Measurements from ENCODE around the gene OR51E2. TPM values are rescaled to one million over a fixed set of nuclear protein-coding genes. Genes with fewer than 3 reads are reported as not detected.

OR51E2 gene
- total RNA-seq, 4 donors from 2014 or later: 0.67 to 2.5 (median 0.94) TPM; not detected in 1

- peaks cover 7% of the 10 kb centered on the region for H3K27me3 ChIP-seq
- 10 to 13% methylated on average over 1 of the region's 1 CpG for WGBS, 2 donors (ENCODE audit: low coverage in 1 of 2)
- no peak for ATAC-seq
- TF ChIP-seq POLR2A (IDR thresholded peaks at IDR 0.05) (no peak), EP300 (IDR thresholded peaks at IDR 0.05) (no peak), POLR2AphosphoS5 (IDR thresholded peaks at IDR 0.05) (no peak), CTCF (IDR thresholded peaks at IDR 0.05) (no peak)
- H3K4me3 ChIP-seq: no peak overlapping the region
- H3K9me3 ChIP-seq: no peaks in the 10 kb centered on the region
- no peak overlapping the region for H3K27ac ChIP-seq
- H3K4me1 ChIP-seq: no peaks in the 10 kb centered on the region
- no peaks in the 10 kb centered on the region for H3K36me3 ChIP-seq
These were observed 15.6 kb upstream of the OR51E2 start for GRCh38 chr11:4713241-4713640.

DNA sequence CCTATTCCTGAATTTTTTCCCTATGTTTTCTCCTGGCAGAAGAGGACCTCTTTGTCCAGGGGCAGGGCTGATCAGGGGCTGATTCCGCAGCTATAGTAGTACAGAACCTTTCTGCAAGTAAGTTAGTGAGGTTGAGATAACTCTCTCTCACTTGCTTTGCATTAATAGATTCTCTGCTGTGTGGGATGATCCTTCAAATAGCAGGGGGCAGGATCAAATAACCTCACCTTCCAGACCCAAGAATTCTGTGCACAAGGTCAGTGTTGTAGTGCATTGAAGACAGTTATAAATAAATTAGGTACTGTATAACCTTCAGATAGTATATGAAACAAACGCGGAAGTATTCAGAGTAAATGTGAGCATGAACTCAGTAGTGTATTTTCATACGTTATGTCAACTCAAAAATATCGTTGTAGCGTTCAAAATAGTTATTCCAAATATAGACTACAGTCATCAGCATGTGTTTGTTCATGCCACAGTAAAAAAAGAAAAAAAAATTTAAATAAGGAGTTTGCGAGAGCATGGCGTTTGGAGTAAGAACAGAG, 7.2 kb upstream of the OR51E2 start:
- no peak for ATAC-seq
- Histone ChIP-seq H3K4me3 (no peak overlapping the region), H3K4me1 (no peaks in the 10 kb centered on the region), H3K36me3 (no peaks in the 10 kb centered on the region), H3K27me3 (peaks cover under 1% of the 10 kb centered on the region), H3K9me3 (no peaks in the 10 kb centered on the region), H3K27ac (no peak overlapping the region)
- TF ChIP-seq POLR2AphosphoS5 (IDR thresholded peaks at IDR 0.05): no peak
- TF ChIP-seq EP300 (IDR thresholded peaks at IDR 0.05): no peak
- no peak for TF ChIP-seq POLR2A (IDR thresholded peaks at IDR 0.05)
- no peak for TF ChIP-seq CTCF (IDR thresholded peaks at IDR 0.05)
- WGBS, 2 donors (ENCODE audit: low coverage in 1 of 2): 61 to 69% methylated on average over 8 of the region's 8 CpGs

GRCh38 chr11:4704054-4704789, 6.6 kb upstream of the OR51E2 start, which contains the start of gene MMP26:
TSS of gene MMP26 (plus strand) at chr11:4704784.
- 36 to 57% methylated on average over 2 to 5 of the region's 5 CpGs for WGBS, 2 donors (ENCODE audit: low coverage in 1 of 2)
- Histone ChIP-seq H3K27me3 (no peaks in the 10 kb centered on the region), H3K4me1 (no peaks in the 10 kb centered on the region), H3K9me3 (no peaks in the 10 kb centered on the region), H3K4me3 (no peak within 1 kb of the TSS), H3K27ac (no peak within 1 kb of the TSS), H3K36me3 (no peaks in the 10 kb centered on the region)
- no peak for ATAC-seq
- TF ChIP-seq EP300 (IDR thresholded peaks at IDR 0.05): no peak
- TF ChIP-seq POLR2AphosphoS5 (IDR thresholded peaks at IDR 0.05): no peak
- no peak for TF ChIP-seq POLR2A (IDR thresholded peaks at IDR 0.05)
- TF ChIP-seq CTCF (IDR thresholded peaks at IDR 0.05): no peak

GRCh38 chr11:4700436-4700820, 2.8 kb upstream of the OR51E2 start:
- Histone ChIP-seq H3K9me3 (no peaks in the 10 kb centered on the region), H3K27ac (no peak overlapping the region), H3K4me3 (no peak overlapping the region), H3K4me1 (peaks cover 0 to 4% (median 0%) of the 10 kb centered on the region in 3 donors), H3K36me3 (no peaks in the 10 kb centered on the region), H3K27me3 (no peaks in the 10 kb centered on the region)
- no peak for ATAC-seq
- TF ChIP-seq POLR2A (IDR thresholded peaks at IDR 0.05) (no peak), POLR2AphosphoS5 (IDR thresholded peaks at IDR 0.05) (no peak), CTCF (IDR thresholded peaks at IDR 0.05) (no peak), EP300 (IDR thresholded peaks at IDR 0.05) (no peak)
- WGBS, 2 donors (ENCODE audit: low coverage in 1 of 2): 50 to 91% methylated on average over 1 of the region's 1 CpG

Measured in gastroesophageal sphincter (tissue), 4 donors.